CD4-positive, alpha-beta T cell treated with Interferon gamma for 1 hour (primary cell): ENCODE data around the gene ICA1L.

ENCODE experiments used
- DNase-seq: peaks from one replicate; pipeline ENCODE4 v3.0.0-alpha.2; 2020

Gene ICA1L

GRCh38 chr2:202780514-202781021 lies 91.0 kb downstream of the ICA1L start:
- no peak for DNase-seq

- no peak for DNase-seq
Observed at GRCh38 chr2:202778217-202778616, 93.3 kb downstream of the ICA1L start.

GRCh38 chr2:202774104-202774503 lies 97.5 kb downstream of the ICA1L start:
- DNase-seq: no peak

DNA sequence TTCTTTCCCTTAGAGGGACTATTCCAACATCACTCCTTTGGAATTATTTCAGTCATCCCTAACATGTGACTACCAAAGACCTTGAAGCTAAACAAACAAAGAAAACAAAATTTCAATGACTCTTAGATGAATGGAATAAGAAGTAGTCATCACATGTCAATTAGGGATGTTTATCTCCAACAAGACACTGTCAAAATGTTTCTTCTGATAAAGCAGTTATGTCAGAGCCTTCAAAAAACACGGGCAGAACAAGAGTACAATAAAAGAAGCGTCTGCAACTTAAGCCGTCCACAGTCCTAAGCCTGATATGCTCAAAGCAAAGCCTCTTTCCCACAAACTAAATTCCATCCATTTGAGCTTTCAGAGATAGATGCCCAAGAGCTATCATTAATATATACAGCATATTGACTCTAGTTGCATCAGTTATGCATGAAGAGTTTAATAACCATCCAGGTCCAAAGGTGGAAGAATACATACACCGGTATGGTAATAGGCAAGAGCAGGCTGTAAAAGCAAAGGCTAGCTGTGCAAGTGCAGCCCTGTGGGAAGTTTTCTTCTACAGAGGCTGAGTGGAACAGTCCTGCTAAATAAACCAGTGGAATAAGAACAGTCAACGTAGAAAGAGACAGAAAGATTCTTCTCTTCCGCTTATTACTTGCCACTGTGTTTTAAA lies 98.1 kb downstream of the ICA1L start:
- DNase-seq: no peak

DNA sequence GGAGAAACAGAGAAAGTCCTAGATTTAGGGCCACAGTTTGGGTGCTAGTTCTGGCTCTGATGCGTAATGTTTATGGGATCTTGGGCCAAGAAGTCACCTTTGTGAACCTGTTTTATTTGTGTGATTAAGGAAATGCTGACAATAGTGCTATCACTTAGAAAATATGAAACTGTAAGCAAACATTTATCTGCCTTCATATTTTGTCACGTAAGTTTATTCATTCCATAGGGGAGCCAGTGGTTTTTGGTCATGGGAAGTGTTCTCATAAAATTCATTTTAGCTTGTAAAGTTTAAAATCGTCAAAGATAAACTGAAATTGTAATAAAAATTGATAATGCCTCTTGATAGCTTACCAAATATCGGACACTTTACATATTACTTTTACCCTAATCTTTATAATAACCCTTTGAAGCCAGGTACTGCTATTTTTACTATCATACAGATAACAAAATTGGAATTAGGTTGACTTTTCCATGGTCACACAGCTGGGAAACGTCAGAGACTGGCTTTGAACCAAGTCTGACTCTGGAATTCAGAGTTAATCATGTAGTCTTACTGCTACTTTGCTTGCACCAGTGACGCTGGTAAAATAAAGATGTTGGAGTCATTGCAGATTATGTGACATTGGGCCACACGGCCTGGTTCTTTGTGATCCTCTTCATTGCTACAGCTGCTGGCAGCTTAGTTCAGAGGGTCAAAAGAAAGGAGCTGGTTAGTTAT lies 99.7 kb downstream of the ICA1L start:
- DNase-seq: no peak

DNA sequence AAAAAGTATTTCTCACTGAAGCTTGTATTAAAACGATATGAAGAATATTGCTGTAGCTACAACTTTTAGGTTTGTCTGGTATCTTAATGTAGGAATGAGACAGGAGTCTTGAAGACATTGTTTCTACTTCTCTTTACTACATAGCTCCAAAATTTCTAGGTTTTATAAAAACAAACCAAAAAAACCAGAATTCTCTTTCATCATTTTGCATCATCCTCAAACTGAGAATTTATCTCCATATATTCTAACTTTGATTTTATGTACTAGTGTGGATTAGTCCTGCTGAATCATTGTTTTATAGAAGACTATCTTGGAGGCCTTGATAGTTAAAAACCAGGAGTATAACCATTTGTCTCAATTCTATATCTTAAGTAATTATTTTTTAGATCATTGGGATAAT lies 100.2 kb downstream of the ICA1L start:
- no peak for DNase-seq

- DNase-seq: no peak
Observed at GRCh38 chr2:202769201-202769600, 102.4 kb downstream of the ICA1L start.

DNA sequence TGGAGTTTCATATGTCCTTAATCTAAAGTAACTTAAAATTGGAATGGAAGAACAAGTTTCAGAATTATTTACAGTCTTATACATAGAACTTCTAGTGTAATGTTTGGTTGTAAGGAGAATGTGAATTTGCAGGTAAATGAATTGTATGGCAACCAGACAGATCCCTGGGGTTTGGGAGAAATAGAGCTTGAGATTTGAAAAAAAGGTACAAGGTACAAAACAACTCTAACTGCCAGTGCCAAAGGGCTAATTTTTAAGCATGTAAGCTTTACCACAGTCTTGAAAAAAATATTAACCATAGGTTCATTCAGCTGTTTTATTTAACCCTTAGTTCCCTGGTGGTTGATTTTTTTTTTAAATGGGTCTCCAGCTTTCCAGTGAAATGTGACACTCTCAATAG lies 103.3 kb downstream of the ICA1L start:
- DNase-seq: no peak

- DNase-seq: no peak
Observed at GRCh38 chr2:202765436-202765835, 106.1 kb downstream of the ICA1L start.

DNA sequence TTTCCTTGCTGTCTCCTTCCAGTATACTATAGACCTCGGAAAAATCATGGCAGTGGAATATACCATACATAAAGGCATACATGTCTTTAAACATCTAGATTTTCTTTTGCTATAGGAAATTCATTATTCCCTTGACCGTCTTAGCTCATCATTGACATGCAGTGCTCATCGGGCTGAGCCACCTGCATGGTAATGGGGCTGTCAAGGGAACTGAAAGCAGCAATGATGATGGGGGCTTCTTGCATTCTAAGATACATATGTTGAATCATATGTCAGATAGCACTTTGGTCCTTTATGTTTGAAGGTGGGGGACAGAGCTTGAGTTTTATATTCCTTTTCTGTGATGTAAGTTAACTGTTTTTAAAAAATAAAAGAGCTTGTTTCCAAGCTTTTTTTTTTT lies 106.6 kb downstream of the ICA1L start:
- DNase-seq: no peak

- no peak for DNase-seq
Observed at GRCh38 chr2:202763916-202764315, 107.7 kb downstream of the ICA1L start.

DNA sequence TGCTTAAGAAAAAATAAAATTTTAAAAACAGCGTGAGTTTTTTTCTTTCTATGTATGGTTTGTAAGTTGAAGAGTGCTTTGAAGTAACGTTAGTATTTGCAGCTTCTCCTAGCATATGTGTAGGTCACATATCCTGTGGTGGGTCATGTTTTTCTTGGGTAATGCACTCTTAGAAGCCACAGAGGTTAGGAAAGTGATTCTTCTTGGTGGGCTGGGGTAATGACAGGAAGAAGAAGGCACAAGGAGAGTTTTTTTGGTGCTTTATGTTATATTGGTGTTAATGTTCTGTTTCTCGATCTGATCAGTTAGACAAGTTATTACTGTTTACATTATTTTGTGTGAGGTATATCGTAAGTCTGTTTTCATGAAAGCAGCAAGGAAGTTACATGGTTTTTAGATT lies 109.0 kb downstream of the ICA1L start:
- no peak for DNase-seq

DNA sequence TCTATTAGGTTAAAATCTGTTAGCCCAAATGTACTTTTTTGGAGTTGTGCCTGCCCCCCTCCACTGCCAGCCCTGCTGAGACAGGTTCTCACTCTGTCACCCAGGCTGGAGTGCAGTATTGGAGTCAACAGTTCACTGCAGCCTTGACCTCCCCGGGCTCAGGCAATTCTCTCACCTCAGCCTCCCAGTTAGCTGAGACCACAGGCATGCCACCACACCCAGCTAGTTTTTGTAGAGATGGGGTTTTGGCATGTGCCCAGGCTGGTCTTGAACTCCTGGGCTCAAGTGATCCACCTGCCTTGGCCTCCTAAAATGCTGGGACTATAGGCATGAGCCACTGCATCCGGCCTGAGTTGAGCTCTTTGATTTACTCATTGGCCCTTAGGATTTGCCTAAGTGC lies 110.7 kb downstream of the ICA1L start:
- no peak for DNase-seq

DNA sequence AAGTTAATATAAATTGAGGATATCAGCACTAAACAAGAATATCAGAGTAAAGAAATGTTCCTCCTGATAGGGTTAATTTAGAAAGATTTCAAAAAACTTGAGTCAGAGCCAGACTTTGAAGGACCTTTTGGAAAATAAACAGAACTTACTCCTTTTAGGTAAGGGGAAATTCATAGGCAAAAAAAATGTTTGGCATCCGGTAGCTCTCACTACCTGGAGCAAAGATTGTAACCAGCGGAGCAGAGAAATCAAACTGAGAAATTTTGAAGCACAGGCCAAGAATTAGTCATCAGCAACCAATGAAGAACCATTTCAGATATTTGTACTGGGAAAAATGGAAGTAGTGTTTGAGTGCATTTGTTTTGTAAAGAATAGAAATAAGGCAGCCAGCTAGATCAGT lies 113.0 kb downstream of the ICA1L start:
- DNase-seq: no peak

DNA sequence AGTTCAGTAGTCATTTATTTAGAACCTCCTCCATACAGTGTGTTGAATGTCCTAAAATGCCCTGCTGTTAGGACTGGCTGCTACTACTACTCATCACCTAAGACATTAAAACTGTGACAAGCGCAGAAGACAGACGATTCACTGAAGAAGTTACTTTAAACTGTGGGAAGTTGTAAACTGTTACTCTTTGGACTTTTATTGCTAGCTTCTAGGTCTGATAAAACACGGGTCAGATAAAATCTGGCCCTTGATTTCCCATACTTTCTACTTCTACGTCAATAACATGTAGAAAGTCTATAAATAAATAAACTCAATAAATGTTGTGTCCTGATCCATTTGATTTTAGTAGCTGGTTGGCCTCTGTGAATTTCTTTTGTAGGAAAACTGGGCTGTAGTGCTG lies 113.4 kb downstream of the ICA1L start:
- DNase-seq: no peak

DNA sequence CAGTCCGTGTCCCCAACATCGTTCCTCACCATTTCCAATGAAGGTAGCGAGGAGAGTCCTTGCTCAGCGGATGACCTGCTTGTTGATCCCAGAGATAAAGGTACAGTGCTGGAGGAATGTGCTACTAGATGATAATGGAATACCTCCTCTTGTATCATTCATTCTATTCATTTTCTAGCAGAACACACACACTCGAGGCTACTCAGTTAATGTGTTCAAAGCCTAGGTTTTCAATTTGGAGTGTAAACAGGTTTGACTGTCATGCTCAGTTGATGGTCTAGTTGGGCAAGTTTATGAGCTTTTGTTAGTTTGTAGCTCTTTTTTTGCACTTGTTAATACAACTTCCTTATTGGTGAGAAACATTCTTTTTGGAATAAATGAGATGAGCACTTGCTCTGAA lies 114.2 kb downstream of the ICA1L start:
- DNase-seq: no peak

- DNase-seq: no peak
Observed at GRCh38 chr2:202756598-202756997, 115.0 kb downstream of the ICA1L start.

DNA sequence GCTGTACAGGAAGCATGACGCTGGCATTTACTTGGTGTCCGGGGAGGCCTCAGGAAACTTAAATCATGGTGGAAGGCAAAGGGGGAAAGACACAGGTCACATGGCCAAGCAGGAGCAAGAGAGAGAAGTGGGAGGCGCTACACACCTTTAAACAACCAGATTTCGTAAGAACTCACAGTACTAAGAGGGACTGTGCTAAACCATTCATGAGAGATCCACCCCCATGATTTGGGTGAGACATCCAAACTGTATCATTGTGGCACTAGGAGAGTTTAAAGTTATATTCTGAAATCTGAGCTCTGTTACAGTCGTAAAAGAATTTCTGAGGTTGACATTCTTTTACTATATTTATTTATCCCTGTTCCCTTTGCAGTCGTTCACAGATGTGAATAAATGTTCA lies 116.6 kb downstream of the ICA1L start:
- DNase-seq: no peak

- DNase-seq: no peak
Observed at GRCh38 chr2:202752071-202752470, 119.5 kb downstream of the ICA1L start.

DNA sequence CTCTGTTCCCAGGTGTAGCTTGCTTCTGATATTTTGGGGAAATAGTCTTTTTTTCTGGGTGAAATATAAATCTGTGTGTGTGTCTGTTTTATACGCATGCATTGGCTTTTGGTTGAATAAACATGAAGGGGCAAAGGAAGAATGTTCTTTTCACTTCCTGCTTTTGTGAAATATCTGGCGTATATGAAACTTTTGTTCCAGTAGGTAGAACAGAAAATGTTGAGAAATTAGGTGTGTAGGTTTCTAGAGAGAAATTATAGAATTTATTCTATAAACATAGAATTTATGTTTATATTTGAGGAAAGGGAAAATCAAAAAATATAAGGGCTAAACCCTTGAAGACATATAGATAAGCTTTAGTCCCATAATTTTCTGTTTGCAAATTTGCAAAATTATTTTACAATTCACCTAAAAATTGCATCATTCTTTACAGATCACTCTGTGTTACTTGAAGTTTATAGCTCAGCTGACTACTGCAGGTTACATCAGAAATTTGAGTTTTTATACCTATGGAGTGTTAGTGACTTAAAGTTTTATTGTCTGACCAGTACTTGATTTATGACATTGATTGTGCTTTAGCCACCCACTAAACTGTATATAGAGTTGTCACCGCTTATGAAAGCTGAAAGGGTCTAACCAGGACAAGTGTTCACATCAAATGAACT lies 120.7 kb downstream of the ICA1L start:
- no peak for DNase-seq

DNA sequence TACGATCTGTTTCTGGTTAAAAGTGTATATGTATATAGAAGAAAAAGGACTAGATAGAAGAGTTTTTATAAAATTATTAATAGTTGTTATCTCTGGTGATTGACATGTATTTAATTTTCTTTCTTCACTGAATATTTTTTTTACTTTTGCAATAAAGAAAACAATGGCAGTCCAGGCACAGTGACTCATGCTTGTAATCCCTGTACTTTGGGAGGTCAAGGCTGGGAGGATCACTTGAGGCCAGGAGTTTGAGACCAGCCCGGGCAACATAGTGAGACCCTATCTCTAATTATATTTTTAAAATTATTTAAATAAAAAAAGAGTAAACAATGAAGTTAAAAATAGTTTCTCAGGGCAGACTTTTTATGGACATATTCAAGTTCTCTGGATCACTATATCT lies 122.1 kb downstream of the ICA1L start:
- no peak for DNase-seq

DNA sequence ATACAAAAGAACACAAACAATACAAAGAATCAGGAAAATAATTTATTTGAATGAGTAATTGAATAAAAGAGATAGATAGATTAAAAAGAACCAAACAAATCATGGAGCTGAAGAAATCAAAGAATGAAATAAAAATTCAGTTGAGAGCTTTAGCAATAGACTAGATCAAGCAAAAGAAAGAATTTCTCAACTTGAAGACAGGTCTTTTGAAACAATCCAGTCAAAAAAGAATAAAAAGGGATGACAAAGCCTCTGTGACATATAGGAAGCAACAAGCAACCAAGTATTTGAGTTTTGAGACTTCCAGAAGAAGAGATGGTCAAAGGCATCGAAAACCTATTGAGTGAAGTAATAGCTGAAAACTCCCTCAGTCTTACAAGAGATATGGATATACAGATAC lies 128.0 kb downstream of the ICA1L start:
- no peak for DNase-seq

DNA sequence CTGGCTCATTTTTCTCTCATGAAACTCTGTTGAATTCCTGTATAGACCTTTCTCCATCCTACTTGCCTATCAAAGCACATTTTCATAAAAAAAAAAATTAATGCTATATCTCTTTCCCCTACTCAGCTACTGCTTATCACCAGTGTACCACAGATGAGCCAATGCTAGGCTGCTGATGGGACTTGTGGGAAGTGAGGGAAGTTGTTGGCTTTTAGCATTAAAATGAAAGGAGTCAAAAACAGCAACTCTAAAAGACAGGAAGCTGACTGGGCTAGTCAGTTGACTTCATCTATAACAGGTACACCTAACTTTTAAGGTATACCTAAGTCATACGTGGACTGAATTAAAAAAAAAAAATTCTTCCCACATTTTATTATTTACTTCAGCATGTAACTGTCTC lies 134.7 kb downstream of the ICA1L start:
- DNase-seq: no peak

GRCh38 chr2:202726070-202726469 lies 145.5 kb downstream of the ICA1L start:
- no peak for DNase-seq
